ENCODE measurements around the gene C11orf58. TPM values are rescaled to one million over a fixed set of nuclear protein-coding genes. Genes with fewer than 3 reads are reported as not detected.

C11orf58 gene
- total and polyA plus RNA-seq, 2 donors (not counting 1 experiment from before 2014, with no cell fraction given): 28.8 to 125 TPM

- Histone ChIP-seq H3K9ac (ENCODE audit: low read length) (no peak overlapping the region), H3K27me3 (replicated peaks in 1 of 4; ENCODE audit: control extremely low read depth in 1 of 4, control insufficient read depth in 3 of 4, insufficient read depth in 4 of 4, low read length in 3 of 4) (no peaks in the 10 kb centered on the region), H3K4me2 (replicated peaks; ENCODE audit: low read depth, low read length, poor library complexity, severe bottlenecking) (no peak overlapping the region), H2AFZ (ENCODE audit: insufficient read depth, low read depth, low read length, poor library complexity, severe bottlenecking) (no peak overlapping the region), H3K4me1 (ENCODE audit: control insufficient read depth in 2 of 2, insufficient read depth in 2 of 2, low read length in 2 of 2) (no peaks in the 10 kb centered on the region), H3K27ac (ENCODE audit: low read length in 2 of 2) (no peak overlapping the region), H3K4me3 (ENCODE audit: control extremely low read depth in 1 of 5, extremely low read depth in 1 of 5, insufficient read depth in 1 of 5, low read depth in 2 of 5, low read length in 4 of 5) (no peak overlapping the region), H4K20me1 (ENCODE audit: control insufficient read depth, insufficient read depth, low read length, poor library complexity, severe bottlenecking) (no peaks in the 10 kb centered on the region), H3K79me2 (ENCODE audit: control insufficient read depth, insufficient read depth, low read length) (no peaks in the 10 kb centered on the region), H3K9me3 (ENCODE audit: control extremely low read depth in 1 of 3, control insufficient read depth in 2 of 3, insufficient read depth in 1 of 3, low read length in 2 of 3) (no peaks in the 10 kb centered on the region), H3K36me3 (replicated peaks in 1 of 2; ENCODE audit: control extremely low read depth in 1 of 2, control insufficient read depth in 1 of 2, extremely low read depth in 1 of 2, insufficient read depth in 2 of 2, low read length in 1 of 2) (no peaks in the 10 kb centered on the region)
- DNase-seq: no peak
- no peaks in the 10 kb centered on the region for H3K27me3 Mint-ChIP-seq
- intact Hi-C loops (cut with micrococcal nuclease): no loop called here
- no peak overlapping the region for H3K4me3 Mint-ChIP-seq
- WGBS (ENCODE audit: insufficient coverage): 64% methylated on average over 16 of the region's 16 CpGs
- TF ChIP-seq EZH2 (IDR thresholded peaks at IDR 0.05; ENCODE audit: borderline replicate concordance, insufficient read depth, low read depth, low read length, poor library complexity, severe bottlenecking): no peak
- POLR2A ChIA-PET: no interaction called here
- no peaks in the 10 kb centered on the region for H3K9me3 Mint-ChIP-seq (ENCODE audit: insufficient read depth)
- no peaks in the 10 kb centered on the region for H3K4me1 Mint-ChIP-seq
- H3K27ac Mint-ChIP-seq: no peak overlapping the region
- CTCF ChIA-PET: interaction anchor here (0.6 to 2.5 kb wide), 3 partner anchors 20 to 141 kb away, joined by 3 to 8 read pairs (median 5); no protein-coding TSS in a partner anchor
- no peak for ATAC-seq (ENCODE audit: low read depth)
Observed at GRCh38 chr11:16790486-16791190, 52.2 kb downstream of the C11orf58 start.

DNA sequence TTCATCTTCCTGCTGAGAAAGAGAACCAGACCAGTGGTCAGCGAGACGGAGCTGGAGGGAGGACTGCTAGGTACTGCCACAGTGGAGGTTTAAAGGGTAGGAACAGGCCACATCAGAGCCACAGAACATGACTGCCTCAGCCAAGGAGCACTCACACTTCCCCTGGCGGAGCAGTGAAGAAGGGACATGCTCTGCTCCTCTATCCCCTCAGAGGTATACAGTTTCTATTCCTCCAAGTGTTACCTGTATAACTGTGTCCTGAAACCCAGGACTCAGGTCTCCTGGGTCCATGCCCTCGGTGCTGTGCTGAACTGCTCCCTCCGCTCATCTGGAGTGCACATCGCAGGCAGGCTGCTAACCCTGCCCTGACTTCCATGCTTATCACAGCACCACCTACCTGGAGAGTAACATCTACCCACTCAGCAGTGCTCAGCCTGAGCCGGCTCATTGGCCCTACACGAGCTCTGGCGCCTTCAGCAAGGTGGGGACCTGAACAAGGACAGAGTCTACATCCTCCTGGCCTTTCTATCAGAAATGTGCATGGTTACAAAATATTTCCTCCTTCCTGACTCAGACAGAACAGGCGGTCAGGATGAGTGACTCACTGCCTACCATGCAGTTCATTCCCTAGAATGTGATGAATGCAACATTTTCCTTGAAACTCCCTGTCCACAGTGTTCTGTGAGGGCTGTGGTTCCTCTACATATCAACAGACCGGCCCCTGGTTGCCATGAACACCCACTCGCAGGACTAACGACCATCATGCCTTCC lies 52.9 kb downstream of the C11orf58 start:
- intact Hi-C loops (cut with micrococcal nuclease): no loop called here
- Histone ChIP-seq H3K4me2 (replicated peaks; ENCODE audit: low read depth, low read length, poor library complexity, severe bottlenecking) (no peak overlapping the region), H3K9ac (ENCODE audit: low read length) (no peak overlapping the region), H3K36me3 (replicated peaks in 1 of 2; ENCODE audit: control extremely low read depth in 1 of 2, control insufficient read depth in 1 of 2, extremely low read depth in 1 of 2, insufficient read depth in 2 of 2, low read length in 1 of 2) (no peaks in the 10 kb centered on the region), H3K4me3 (ENCODE audit: control extremely low read depth in 1 of 5, extremely low read depth in 1 of 5, insufficient read depth in 1 of 5, low read depth in 2 of 5, low read length in 4 of 5) (no peak overlapping the region), H3K4me1 (ENCODE audit: control insufficient read depth in 2 of 2, insufficient read depth in 2 of 2, low read length in 2 of 2) (no peaks in the 10 kb centered on the region), H3K27ac (ENCODE audit: low read length in 2 of 2) (no peak overlapping the region), H3K9me3 (ENCODE audit: control extremely low read depth in 1 of 3, control insufficient read depth in 2 of 3, insufficient read depth in 1 of 3, low read length in 2 of 3) (no peaks in the 10 kb centered on the region), H3K27me3 (replicated peaks in 1 of 4; ENCODE audit: control extremely low read depth in 1 of 4, control insufficient read depth in 3 of 4, insufficient read depth in 4 of 4, low read length in 3 of 4) (no peaks in the 10 kb centered on the region), H2AFZ (ENCODE audit: insufficient read depth, low read depth, low read length, poor library complexity, severe bottlenecking) (no peak overlapping the region), H4K20me1 (ENCODE audit: control insufficient read depth, insufficient read depth, low read length, poor library complexity, severe bottlenecking) (no peaks in the 10 kb centered on the region), H3K79me2 (ENCODE audit: control insufficient read depth, insufficient read depth, low read length) (no peaks in the 10 kb centered on the region)
- Mint-ChIP-seq H3K9me3 (ENCODE audit: insufficient read depth) (no peaks in the 10 kb centered on the region), H3K4me3 (no peak overlapping the region), H3K27me3 (no peaks in the 10 kb centered on the region), H3K27ac (no peak overlapping the region), H3K4me1 (no peaks in the 10 kb centered on the region)
- TF ChIP-seq, protein P1, sequence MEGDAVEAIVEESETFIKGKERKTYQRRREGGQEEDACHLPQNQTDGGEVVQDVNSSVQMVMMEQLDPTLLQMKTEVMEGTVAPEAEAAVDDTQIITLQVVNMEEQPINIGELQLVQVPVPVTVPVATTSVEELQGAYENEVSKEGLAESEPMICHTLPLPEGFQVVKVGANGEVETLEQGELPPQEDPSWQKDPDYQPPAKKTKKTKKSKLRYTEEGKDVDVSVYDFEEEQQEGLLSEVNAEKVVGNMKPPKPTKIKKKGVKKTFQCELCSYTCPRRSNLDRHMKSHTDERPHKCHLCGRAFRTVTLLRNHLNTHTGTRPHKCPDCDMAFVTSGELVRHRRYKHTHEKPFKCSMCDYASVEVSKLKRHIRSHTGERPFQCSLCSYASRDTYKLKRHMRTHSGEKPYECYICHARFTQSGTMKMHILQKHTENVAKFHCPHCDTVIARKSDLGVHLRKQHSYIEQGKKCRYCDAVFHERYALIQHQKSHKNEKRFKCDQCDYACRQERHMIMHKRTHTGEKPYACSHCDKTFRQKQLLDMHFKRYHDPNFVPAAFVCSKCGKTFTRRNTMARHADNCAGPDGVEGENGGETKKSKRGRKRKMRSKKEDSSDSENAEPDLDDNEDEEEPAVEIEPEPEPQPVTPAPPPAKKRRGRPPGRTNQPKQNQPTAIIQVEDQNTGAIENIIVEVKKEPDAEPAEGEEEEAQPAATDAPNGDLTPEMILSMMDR (IDR thresholded peaks at IDR 0.05): no peak
- TF ChIP-seq EZH2 (IDR thresholded peaks at IDR 0.05; ENCODE audit: borderline replicate concordance, insufficient read depth, low read depth, low read length, poor library complexity, severe bottlenecking): no peak
- no peak for DNase-seq
- ChIA-PET POLR2A (no interaction called here), CTCF (interaction anchor here (0.6 to 2.5 kb wide), 4 partner anchors 19 to 272 kb away, joined by 3 to 8 read pairs (median 4); no protein-coding TSS in a partner anchor)
- ATAC-seq (ENCODE audit: low read depth): no peak
- WGBS (ENCODE audit: insufficient coverage): 60% methylated on average over 13 of the region's 13 CpGs
